GM12875 (cell line): ENCODE results near the gene EXOC2.

Experiments used
- H3K4me3 ChIP-seq: one replicate; pipeline ENCODE4 v1.5.1; 2011; ENCODE audit warnings: low read depth, low read length, control low read depth
- TF ChIP-seq, protein P1 (sequence below): IDR thresholded peaks from 2 replicates; pipeline ENCODE4 v1.5.1; 2011; ENCODE audit warnings: low read depth, mild to moderate bottlenecking, control low read depth, inconsistent platforms, low read length, moderate library complexity, borderline replicate concordance; ENCODE audit not compliant: insufficient read depth

Gene EXOC2

DNA sequence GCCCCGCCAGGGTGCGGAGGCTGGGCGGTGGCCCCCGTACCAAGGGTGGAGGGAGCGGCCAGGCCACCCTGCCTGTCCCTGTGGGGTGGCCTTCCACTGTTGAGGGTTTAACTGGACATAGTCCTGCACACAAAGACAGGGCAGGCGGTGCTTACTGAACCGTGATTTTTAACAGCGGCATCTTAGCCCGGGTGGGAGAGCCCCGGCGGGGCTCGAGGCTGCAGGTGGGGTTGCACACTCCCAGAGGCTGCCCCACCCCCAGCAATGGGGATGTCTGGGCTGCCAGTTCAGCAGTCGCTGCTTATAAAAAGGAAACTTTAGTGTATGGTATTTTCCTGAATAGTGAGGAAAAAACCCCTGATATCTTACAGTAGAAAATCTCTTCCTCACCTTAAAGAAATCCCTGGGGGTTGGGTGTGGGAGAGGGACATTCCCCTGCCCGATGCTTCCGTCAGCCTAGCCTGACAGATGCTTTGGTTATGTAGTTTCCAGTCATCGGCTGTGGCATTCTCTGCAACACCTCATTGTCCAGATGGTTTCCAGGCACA, 222.0 kb downstream of the EXOC2 start:
- TF ChIP-seq, protein P1, sequence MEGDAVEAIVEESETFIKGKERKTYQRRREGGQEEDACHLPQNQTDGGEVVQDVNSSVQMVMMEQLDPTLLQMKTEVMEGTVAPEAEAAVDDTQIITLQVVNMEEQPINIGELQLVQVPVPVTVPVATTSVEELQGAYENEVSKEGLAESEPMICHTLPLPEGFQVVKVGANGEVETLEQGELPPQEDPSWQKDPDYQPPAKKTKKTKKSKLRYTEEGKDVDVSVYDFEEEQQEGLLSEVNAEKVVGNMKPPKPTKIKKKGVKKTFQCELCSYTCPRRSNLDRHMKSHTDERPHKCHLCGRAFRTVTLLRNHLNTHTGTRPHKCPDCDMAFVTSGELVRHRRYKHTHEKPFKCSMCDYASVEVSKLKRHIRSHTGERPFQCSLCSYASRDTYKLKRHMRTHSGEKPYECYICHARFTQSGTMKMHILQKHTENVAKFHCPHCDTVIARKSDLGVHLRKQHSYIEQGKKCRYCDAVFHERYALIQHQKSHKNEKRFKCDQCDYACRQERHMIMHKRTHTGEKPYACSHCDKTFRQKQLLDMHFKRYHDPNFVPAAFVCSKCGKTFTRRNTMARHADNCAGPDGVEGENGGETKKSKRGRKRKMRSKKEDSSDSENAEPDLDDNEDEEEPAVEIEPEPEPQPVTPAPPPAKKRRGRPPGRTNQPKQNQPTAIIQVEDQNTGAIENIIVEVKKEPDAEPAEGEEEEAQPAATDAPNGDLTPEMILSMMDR: no peak
- no peak overlapping the region for H3K4me3 ChIP-seq

DNA sequence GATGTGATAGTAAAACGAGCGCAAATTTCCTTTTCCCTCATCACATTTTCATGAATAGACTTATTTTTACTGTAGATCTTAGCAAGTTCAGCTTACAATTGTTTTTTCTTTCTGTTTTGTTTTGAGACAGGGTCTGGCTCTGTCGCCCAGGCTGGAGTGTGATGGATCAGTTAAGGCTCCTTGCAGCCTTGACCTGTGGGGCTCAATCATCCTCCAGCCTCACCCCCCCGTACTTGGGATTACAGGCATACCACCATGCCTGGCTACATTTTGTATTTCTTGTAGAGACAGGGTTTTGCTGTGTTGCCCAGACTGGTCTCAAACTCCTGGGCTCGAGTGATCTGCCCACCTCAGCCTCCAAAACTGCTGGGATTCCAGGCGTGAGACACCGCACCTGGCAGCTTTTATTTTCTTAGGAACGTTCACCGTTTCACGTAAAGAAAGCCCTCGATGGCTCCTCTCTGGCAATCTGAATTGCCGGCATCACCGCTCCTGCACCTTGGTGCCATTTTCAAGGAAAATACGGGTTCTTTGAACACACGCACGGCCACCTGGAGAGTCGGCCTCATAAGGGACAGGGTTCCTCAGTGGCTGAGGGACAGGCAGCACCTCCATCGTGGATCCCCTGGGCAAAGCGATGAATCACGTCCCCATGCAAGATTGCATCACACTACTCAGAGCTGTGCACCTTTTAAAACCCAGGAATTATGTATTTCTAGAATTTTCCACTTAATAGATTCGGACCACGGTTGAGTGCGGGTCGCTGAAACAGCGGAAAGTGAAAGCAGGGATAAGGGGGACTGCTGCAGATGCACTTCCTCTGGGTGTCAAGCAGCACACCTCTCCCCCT, 222.7 kb downstream of the EXOC2 start:
- TF ChIP-seq, protein P1: no peak
- H3K4me3 ChIP-seq: no peak overlapping the region

DNA sequence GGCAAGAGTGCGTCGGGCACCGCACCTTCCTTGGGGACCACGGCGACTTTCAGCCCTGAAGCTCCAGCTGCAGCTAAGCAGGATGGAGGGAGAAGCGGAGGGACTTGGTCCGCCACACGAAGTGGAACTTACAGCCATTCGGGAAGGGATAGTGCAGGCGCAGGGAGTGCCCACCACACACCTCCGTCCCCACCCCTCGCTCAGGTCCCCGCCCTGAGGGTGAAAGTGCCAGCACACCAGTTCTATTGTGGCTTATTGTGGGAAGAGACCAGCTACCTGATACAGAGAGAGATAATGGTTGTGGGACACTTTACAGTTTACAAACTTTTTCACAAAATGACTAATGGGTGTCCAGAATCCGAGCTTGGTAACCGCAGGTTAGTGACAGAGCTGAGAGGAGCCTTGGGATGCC, 225.3 kb downstream of the EXOC2 start:
- TF ChIP-seq, protein P1: no peak
- H3K4me3 ChIP-seq: no peak overlapping the region

DNA sequence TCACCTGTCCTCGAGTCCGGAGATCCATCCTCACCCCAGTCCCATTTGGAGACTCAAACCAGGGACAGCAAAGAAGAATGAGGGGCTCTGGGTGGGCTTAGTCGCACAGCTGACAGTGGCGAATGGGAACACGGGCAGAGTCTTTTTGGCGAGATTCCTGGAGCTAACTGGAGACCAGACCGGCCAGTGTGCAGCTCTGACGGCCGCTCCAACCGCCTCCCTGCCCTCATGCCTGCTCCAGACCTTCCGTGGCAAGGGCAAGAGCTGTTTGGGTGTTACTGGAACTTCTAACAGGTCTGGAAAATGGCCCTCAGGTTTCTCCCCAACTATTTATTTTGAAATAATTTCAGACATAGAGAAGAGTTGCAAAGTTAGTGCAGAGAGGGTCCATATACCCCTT, 225.8 kb downstream of the EXOC2 start:
- no peak overlapping the region for H3K4me3 ChIP-seq
- TF ChIP-seq, protein P1: no peak

DNA sequence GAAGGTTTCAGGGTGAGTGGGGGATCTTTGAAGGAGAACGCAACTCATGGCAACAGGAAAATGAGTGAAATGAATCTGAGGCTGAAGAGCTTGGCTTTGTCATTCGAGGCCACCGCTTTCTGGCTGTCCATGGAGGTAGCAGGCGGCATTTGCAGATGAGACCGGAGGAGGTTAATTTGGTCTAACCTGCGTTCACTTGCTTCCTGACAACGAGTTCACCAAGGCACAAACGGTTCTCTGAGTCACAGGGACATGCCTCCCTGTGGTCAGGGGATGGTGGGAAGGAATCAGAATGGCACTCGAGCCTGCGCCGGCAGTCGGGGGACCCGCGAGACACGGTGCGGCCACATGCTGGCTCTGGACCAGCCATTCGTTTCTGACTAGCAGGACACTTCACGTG, 226.4 kb downstream of the EXOC2 start:
- TF ChIP-seq, protein P1: no peak
- H3K4me3 ChIP-seq: no peak overlapping the region

DNA sequence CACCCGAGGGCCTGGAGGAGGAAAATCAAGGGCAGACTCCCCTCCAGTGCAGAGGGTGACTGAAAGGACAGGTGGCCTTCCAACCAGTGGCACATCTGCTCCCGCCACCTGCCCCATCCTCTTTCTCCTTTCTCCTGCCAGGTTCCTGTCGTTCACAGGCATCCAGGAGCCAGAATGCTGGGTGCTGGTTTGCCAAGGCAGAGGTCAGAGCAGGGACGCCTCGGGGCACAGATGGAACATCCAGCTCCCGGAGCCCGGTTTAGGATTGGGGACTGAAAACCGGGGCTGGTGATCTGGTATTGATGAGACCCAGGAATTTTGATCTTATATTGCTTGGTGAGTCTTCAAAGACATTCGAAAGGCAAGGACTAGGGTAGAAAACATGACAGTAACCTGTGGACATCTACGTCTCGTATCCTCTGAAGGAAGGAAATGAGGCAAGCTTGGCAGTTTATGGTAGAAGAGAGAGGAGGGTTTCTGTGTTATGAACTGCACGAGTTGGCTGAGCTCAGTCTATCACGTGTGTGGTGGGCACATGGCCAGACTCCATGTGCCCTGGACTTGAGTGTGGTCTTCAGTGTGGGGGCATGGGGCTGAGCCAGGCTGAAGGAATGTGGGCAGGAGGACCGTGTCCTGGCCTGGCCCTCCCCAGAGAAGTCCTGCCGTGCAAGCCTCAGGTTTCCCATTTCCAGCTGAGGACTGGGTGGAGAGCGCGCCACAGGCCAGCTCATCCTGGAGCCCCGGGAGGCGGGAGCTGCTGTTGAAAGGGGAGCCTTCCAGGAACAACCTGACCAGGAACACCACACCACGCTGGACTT, 227.2 kb downstream of the EXOC2 start:
- no peak overlapping the region for H3K4me3 ChIP-seq
- TF ChIP-seq, protein P1: no peak

DNA sequence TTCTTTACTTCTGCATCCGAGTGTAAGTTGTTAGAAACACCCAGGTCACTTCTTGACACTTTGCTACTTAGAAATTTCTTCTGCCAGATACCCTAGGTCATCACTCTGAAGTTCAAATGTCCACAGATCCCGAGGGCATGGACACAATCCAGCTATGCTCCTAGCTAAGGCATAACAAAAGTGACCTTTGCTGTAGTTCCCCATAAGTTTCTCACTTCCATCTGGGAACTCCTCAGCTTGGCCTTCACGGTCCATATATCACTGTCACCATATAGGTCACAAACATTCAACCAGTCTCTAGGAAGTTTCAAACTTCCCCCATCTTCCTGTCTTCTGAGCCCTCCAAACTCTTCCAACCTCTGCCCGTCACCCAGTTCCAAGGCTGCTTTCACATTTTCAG, 236.1 kb downstream of the EXOC2 start:
- H3K4me3 ChIP-seq: no peak overlapping the region
- TF ChIP-seq, protein P1: no peak
